ENCODE data around the gene RPRD1B. TPM values are rescaled to one million over a fixed set of nuclear protein-coding genes. Genes with fewer than 3 reads are reported as not detected.

RPRD1B gene
- total and polyA plus RNA-seq, 2 of the 13 experiments (the other 11 are each of a cell fraction or from before 2014, with no cell fraction given) = 31.1 to 41.5 TPM

- TF ChIP-seq ARHGAP35 (CRISPR knock-in tag; IDR thresholded peaks at IDR 0.05; ENCODE audit: borderline replicate concordance) = no peak
- TF ChIP-seq POLR2G (IDR thresholded peaks at IDR 0.05; ENCODE audit: low read depth, low read length) = 0 out of 2 replicates have a peak, but pooled peaks have one; percentile 14
- TF ChIP-seq ARID5B (CRISPR knock-in tag; IDR thresholded peaks at IDR 0.05) = peak; percentile 91
- TF ChIP-seq ESRRA (CRISPR knock-in tag; IDR thresholded peaks at IDR 0.05; ENCODE audit: low read depth) = 0 out of 2 replicates have a peak, but pooled peaks have one; percentile 47
- TF ChIP-seq HBP1 (CRISPR knock-in tag; IDR thresholded peaks at IDR 0.05; ENCODE audit: low read depth) = 0 out of 2 replicates have a peak, but pooled peaks have one; percentile 51
- TF ChIP-seq ZMAT3 (CRISPR knock-in tag; conservative IDR thresholded peaks at IDR 0.05) = no peak
- TF ChIP-seq TEAD3 (CRISPR knock-in tag; optimal IDR thresholded peaks at IDR 0.05; ENCODE audit: borderline replicate concordance) = peak; percentile 52
- TF ChIP-seq ZNF761 (CRISPR knock-in tag; conservative IDR thresholded peaks at IDR 0.05) = 0 out of 2 replicates have a peak, but pooled peaks have one; percentile 29
- TF ChIP-seq SPEN (CRISPR knock-in tag; IDR thresholded peaks at IDR 0.05; ENCODE audit: low read depth) = peak; percentile 56; the same call in 1 of the 2 replicates
- no peak for TF ChIP-seq ZNF775 (CRISPR knock-in tag; IDR thresholded peaks at IDR 0.05; ENCODE audit: borderline replicate concordance)
- TF ChIP-seq UBTF (CRISPR knock-in tag; IDR thresholded peaks at IDR 0.05) = no peak
- 0 out of 2 replicates have a peak, but pooled peaks have one; percentile 49 for TF ChIP-seq IRF2 (CRISPR knock-in tag; IDR thresholded peaks at IDR 0.05)
- TF ChIP-seq KDM1A (CRISPR knock-in tag; IDR thresholded peaks at IDR 0.05) = peak; percentile 49; the same call in 1 of the 2 replicates
- TF ChIP-seq ZNF674 (CRISPR knock-in tag; IDR thresholded peaks at IDR 0.05; ENCODE audit: low read depth) = no peak
- no peak for TF ChIP-seq FOXA1 (IDR thresholded peaks at IDR 0.05)
- TF ChIP-seq FOXA1 (CRISPR knock-in tag; IDR thresholded peaks at IDR 0.05) = peak; percentile 83
- peak; percentile 6; the same call in 1 of the 2 replicates for TF ChIP-seq RAD21 (CRISPR knock-in tag; IDR thresholded peaks at IDR 0.05)
- TF ChIP-seq ZFY (CRISPR knock-in tag; IDR thresholded peaks at IDR 0.05) = no peak
- TF ChIP-seq, protein P1, sequence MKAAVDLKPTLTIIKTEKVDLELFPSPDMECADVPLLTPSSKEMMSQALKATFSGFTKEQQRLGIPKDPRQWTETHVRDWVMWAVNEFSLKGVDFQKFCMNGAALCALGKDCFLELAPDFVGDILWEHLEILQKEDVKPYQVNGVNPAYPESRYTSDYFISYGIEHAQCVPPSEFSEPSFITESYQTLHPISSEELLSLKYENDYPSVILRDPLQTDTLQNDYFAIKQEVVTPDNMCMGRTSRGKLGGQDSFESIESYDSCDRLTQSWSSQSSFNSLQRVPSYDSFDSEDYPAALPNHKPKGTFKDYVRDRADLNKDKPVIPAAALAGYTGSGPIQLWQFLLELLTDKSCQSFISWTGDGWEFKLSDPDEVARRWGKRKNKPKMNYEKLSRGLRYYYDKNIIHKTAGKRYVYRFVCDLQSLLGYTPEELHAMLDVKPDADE (CRISPR knock-in tag; IDR thresholded peaks at IDR 0.05) = no peak
- no peak for TF ChIP-seq ZNF691 (CRISPR knock-in tag; IDR thresholded peaks at IDR 0.05; ENCODE audit: borderline replicate concordance, low read depth)
Observed at GRCh38 chr20:38093641-38094077, 60.1 kb downstream of the RPRD1B start (continued).
